Gastroesophageal sphincter (tissue), 3 donors: ENCODE data around the gene OR2AT4.

Experiments
- POLR2AphosphoS5 ChIP-seq: sonication (generic); formaldehyde crosslinking; IDR thresholded peaks from one replicate; pipeline ENCODE4 v1.6.1; 2017; ENCODE audit warnings: antibody characterized with exemption
- TF ChIP-seq, protein P1 (sequence below), 4 experiments: fragments of 200-600 bp in 2 of 4; fragments of 450-650 bp in 2 of 4; sonication (generic) in 1 of 4; IDR thresholded peaks; one replicate each; pipeline ENCODE4 v1.5.1; 2017 to 2019; ENCODE audit warnings: antibody characterized with exemption in 4 of 4, mild to moderate bottlenecking in 2 of 4, moderate library complexity in 2 of 4

DNA sequence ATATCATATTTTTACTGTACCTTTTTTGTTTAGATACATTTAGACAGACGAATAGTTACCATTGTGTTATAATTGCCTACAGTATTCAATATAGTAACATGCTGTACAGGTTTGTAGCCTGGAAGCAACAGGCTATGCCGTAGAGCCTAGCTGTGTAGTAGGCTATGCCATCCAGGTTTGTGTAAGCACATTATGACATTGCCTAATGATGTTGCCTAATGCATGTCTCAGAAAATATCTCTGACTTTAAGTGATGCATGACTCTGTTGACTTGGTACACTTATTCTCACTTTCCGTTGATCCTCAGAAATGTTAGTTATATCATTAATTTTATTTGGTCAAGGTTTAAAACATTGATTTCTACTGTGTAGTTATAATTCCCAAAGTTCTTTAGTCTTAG lies 39.9 kb downstream of the OR2AT4 start:
- TF ChIP-seq, protein P1, sequence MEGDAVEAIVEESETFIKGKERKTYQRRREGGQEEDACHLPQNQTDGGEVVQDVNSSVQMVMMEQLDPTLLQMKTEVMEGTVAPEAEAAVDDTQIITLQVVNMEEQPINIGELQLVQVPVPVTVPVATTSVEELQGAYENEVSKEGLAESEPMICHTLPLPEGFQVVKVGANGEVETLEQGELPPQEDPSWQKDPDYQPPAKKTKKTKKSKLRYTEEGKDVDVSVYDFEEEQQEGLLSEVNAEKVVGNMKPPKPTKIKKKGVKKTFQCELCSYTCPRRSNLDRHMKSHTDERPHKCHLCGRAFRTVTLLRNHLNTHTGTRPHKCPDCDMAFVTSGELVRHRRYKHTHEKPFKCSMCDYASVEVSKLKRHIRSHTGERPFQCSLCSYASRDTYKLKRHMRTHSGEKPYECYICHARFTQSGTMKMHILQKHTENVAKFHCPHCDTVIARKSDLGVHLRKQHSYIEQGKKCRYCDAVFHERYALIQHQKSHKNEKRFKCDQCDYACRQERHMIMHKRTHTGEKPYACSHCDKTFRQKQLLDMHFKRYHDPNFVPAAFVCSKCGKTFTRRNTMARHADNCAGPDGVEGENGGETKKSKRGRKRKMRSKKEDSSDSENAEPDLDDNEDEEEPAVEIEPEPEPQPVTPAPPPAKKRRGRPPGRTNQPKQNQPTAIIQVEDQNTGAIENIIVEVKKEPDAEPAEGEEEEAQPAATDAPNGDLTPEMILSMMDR (IDR thresholded peaks at IDR 0.05), result no peak
- no peak for TF ChIP-seq POLR2AphosphoS5
